GM21515 (cell line): ENCODE data around the gene LIMS2.

Experiments used
- ATAC-seq: cut with Tn5 transposase; IDR thresholded peaks from one replicate; pipeline ENCODE4 v1.9.1; 2021; ENCODE audit not compliant: unreplicated experiment

The LIMS2 gene

GRCh38 chr2:127607399-127607908 lies 67.9 kb downstream of the LIMS2 start:
- no peak for ATAC-seq

- no peak for ATAC-seq
Observed at GRCh38 chr2:127606625-127607398, 68.5 kb downstream of the LIMS2 start.

GRCh38 chr2:127605691-127606263 lies 69.6 kb downstream of the LIMS2 start:
- ATAC-seq = no peak

- no peak for ATAC-seq
Observed at GRCh38 chr2:127604986-127605385, 70.3 kb downstream of the LIMS2 start.

- no peak for ATAC-seq
Observed at GRCh38 chr2:127599211-127599610, 76.1 kb downstream of the LIMS2 start.

GRCh38 chr2:127598711-127599110 lies 76.6 kb downstream of the LIMS2 start:
- ATAC-seq = no peak

GRCh38 chr2:127597984-127598380 lies 77.3 kb downstream of the LIMS2 start:
- ATAC-seq = no peak

GRCh38 chr2:127597046-127597983 lies 78.0 kb downstream of the LIMS2 start:
- ATAC-seq = no peak

- ATAC-seq = no peak
Observed at GRCh38 chr2:127596311-127597045, 78.9 kb downstream of the LIMS2 start.

GRCh38 chr2:127594116-127594591 lies 81.2 kb downstream of the LIMS2 start:
- no peak for ATAC-seq

GRCh38 chr2:127593228-127594115 lies 81.9 kb downstream of the LIMS2 start:
- ATAC-seq = no peak

GRCh38 chr2:127592761-127593227 lies 82.5 kb downstream of the LIMS2 start:
- no peak for ATAC-seq

GRCh38 chr2:127591221-127591923 lies 84.0 kb downstream of the LIMS2 start:
- no peak for ATAC-seq

- no peak for ATAC-seq
Observed at GRCh38 chr2:127590386-127591190, 84.7 kb downstream of the LIMS2 start.

GRCh38 chr2:127589841-127590240 lies 85.5 kb downstream of the LIMS2 start:
- ATAC-seq = no peak

GRCh38 chr2:127589358-127589757 lies 86.0 kb downstream of the LIMS2 start:
- ATAC-seq = no peak
